OCI-LY1 (cell line): ENCODE measurements around the gene CISH.

Experiments
- H2AFZ ChIP-seq: fragments of 200-600 bp; sonication (generic), shearing (Covaris generic); 2 replicates; pipeline ENCODE4 v1.6.0; 2014; ENCODE audit warnings: antibody characterized with exemption, mild to moderate bottlenecking, low read length
- H3F3A ChIP-seq: fragments of 200-600 bp; sonication (generic), shearing (Covaris generic); 2 replicates; pipeline ENCODE4 v1.6.0; 2014; ENCODE audit warnings: mild to moderate bottlenecking, antibody characterized with exemption, low read length, moderate library complexity; ENCODE audit not compliant: insufficient read depth
- H3K27ac ChIP-seq: fragments of 200-600 bp; sonication (generic); 2 replicates; pipeline ENCODE4 v1.5.1; 2014; ENCODE audit warnings: low read length, mixed run types, mild to moderate bottlenecking, low read depth; ENCODE audit not compliant: poor library complexity, severe bottlenecking
- H3K27me3 ChIP-seq: fragments of 200-600 bp; sonication (generic); 2 replicates; pipeline ENCODE4 v1.6.0; 2014; ENCODE audit warnings: antibody characterized with exemption, mild to moderate bottlenecking, low read length, moderate library complexity; ENCODE audit not compliant: insufficient read depth
- H3K36me3 ChIP-seq: fragments of 200-600 bp; sonication (generic); 2 replicates; pipeline ENCODE4 v1.6.1; 2014; ENCODE audit warnings: mild to moderate bottlenecking, antibody characterized with exemption, low read length, moderate library complexity, mixed read lengths; ENCODE audit not compliant: insufficient read depth
- H3K4me1 ChIP-seq: fragments of 200-600 bp; sonication (generic); 2 replicates; pipeline ENCODE4 v1.5.1; 2014; ENCODE audit warnings: mild to moderate bottlenecking, low read length, moderate library complexity; ENCODE audit not compliant: insufficient read depth, severe bottlenecking
- H3K4me2 ChIP-seq: fragments of 200-600 bp; sonication (generic), shearing (Covaris generic); 2 replicates; pipeline ENCODE4 v1.6.1; 2014; ENCODE audit warnings: low read length
- H3K4me3 ChIP-seq: fragments of 200-600 bp; sonication (generic); 2 replicates; pipeline ENCODE4 v1.5.1; 2014; ENCODE audit warnings: low read length, low read depth, mild to moderate bottlenecking, mixed read lengths; ENCODE audit not compliant: poor library complexity, severe bottlenecking
- H3K79me2 ChIP-seq: fragments of 200-600 bp; shearing (Covaris generic); 2 replicates; pipeline ENCODE4 v1.6.1; 2016; ENCODE audit warnings: mixed run types, low read length, mixed read lengths; ENCODE audit not compliant: insufficient read depth
- H3K9ac ChIP-seq: fragments of 200-600 bp; sonication (generic), shearing (Covaris generic); 2 replicates; pipeline ENCODE4 v1.6.1; 2014; ENCODE audit warnings: mild to moderate bottlenecking, low read length, mixed read lengths
- H3K9me2 ChIP-seq: fragments of 200-600 bp; sonication (generic), shearing (Covaris generic); 2 replicates; pipeline ENCODE4 v1.6.1; 2014; ENCODE audit warnings: low read depth, mild to moderate bottlenecking, low read length, mixed read lengths
- H3K9me3 ChIP-seq: fragments of 200-600 bp; shearing (Covaris generic); 2 replicates; pipeline ENCODE4 v1.6.1; 2014; ENCODE audit warnings: low read length, mixed read lengths
- H4K20me1 ChIP-seq: fragments of 200-600 bp; sonication (generic), shearing (Covaris generic); 2 replicates; pipeline ENCODE4 v1.6.0; 2016; ENCODE audit warnings: mild to moderate bottlenecking, low read length; ENCODE audit not compliant: insufficient read depth
- CTCF ChIP-seq: fragments of 200-600 bp; sonication (generic), shearing (Covaris generic); IDR thresholded peaks from 2 replicates; pipeline ENCODE4 v1.5.1; 2017; ENCODE audit warnings: mild to moderate bottlenecking, antibody characterized with exemption, low read length, moderate library complexity, mixed read lengths
- EZH2 ChIP-seq: fragments of 200-600 bp; sonication (generic), shearing (Covaris generic); IDR thresholded peaks from 2 replicates; pipeline ENCODE4 v1.8.0; 2017; ENCODE audit warnings: borderline replicate concordance, mixed run types, mild to moderate bottlenecking, antibody characterized with exemption, low read length, moderate library complexity, mixed read lengths

CISH gene

DNA sequence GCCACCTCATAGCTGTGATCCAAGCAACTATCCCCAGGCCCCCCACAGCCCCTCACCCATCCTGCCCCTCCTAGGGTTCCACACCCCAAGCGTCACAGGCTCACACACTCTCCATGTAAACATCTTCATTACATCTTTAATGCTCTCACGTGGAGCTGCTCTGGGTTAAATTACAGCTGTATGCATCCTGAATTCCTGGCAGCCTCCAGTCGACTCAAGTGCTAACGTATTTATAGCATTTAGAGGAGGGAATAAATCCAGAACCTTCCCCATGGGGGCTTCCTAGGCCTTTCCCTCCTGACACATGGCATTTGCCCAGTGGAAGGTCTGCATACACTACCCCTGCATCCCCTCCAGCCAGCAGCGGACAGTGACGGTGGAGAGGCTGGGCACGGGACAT, 53.7 kb downstream of the CISH start:
- Histone ChIP-seq H3K27me3 (peaks cover 8% of the 10 kb centered on the region), H4K20me1 (no peaks in the 10 kb centered on the region), H3K4me2 (no peak overlapping the region), H3K4me3 (no peak overlapping the region), H3K27ac (no peak overlapping the region), H3K79me2 (no peaks in the 10 kb centered on the region), H3K36me3 (no peaks in the 10 kb centered on the region), H3F3A (no peaks in the 10 kb centered on the region), H3K9me3 (no peaks in the 10 kb centered on the region), H3K9me2 (no peaks in the 10 kb centered on the region), H2AFZ (no peak overlapping the region), H3K9ac (no peak overlapping the region), H3K4me1 (no peaks in the 10 kb centered on the region)
- no peak for TF ChIP-seq EZH2
- no peak for TF ChIP-seq CTCF

- Histone ChIP-seq H3K4me3 (no peak overlapping the region), H3K79me2 (no peaks in the 10 kb centered on the region), H3K4me1 (no peaks in the 10 kb centered on the region), H3K27me3 (peaks cover 8% of the 10 kb centered on the region), H3K9me3 (no peaks in the 10 kb centered on the region), H3F3A (no peaks in the 10 kb centered on the region), H3K9ac (no peak overlapping the region), H2AFZ (no peak overlapping the region), H3K9me2 (no peaks in the 10 kb centered on the region), H3K4me2 (no peak overlapping the region), H4K20me1 (no peaks in the 10 kb centered on the region), H3K36me3 (no peaks in the 10 kb centered on the region), H3K27ac (no peak overlapping the region)
- TF ChIP-seq CTCF: no peak
- TF ChIP-seq EZH2: no peak
Observed at GRCh38 chr3:50557106-50557505, 54.5 kb downstream of the CISH start.
